ENCODE results near the gene PSD. TPM values are rescaled to one million over a fixed set of nuclear protein-coding genes. Genes with fewer than 3 reads are reported as not detected.

Gene PSD
- 1 to 10 TPM in 1 of 4 donors, under 1 TPM in 3; 0.30 to 1.1 (median 0.70) TPM for total RNA-seq

DNA sequence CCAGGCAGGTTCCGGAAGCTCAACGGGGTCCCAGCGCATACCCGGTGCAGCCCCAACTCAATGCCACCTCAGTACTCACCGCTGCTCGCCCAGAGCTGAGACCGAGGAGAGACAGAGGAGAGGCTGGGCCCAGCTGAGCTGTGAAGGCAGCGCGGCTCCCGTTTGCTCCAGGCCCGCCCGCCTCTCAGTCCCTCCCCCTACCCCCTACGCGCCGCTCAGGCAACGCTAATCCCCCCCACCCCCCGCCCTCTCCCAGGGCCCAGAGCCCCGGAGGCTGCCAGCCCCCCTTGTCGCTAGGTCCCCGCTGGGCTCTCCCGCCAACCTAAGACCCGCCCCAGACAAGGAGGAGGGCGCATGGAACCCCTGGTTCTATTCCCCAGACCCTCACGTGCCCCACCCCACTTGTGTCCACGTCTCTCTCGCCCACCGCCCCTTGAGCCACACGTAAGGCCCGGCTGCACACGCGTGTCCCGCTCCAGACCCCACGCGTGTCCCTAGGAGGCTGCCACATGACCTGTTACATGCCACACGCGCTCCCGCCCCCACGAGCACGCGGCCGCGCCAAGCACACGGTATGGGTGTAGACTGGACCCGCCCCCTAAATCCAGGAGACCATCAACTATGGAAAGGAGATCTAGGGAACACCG lies at the start of gene PSD:
Gene PSD (minus strand): TSS at position 164 of the 647 bp plus-strand sequence. CDS start 1,747 bp downstream, outside the sequence.
- H3K27me3 ChIP-seq = peaks cover 0 to 52% of the 10 kb centered on the region in 2 donors
- TF ChIP-seq EP300 (IDR thresholded peaks at IDR 0.05) (no peak), POLR2A (IDR thresholded peaks at IDR 0.05) (no peak)
- TF ChIP-seq, protein P1, sequence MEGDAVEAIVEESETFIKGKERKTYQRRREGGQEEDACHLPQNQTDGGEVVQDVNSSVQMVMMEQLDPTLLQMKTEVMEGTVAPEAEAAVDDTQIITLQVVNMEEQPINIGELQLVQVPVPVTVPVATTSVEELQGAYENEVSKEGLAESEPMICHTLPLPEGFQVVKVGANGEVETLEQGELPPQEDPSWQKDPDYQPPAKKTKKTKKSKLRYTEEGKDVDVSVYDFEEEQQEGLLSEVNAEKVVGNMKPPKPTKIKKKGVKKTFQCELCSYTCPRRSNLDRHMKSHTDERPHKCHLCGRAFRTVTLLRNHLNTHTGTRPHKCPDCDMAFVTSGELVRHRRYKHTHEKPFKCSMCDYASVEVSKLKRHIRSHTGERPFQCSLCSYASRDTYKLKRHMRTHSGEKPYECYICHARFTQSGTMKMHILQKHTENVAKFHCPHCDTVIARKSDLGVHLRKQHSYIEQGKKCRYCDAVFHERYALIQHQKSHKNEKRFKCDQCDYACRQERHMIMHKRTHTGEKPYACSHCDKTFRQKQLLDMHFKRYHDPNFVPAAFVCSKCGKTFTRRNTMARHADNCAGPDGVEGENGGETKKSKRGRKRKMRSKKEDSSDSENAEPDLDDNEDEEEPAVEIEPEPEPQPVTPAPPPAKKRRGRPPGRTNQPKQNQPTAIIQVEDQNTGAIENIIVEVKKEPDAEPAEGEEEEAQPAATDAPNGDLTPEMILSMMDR (IDR thresholded peaks at IDR 0.05) = no peak
- 15 to 21% methylated on average over 2 to 17 of the region's 45 CpGs for WGBS, 2 donors

DNA sequence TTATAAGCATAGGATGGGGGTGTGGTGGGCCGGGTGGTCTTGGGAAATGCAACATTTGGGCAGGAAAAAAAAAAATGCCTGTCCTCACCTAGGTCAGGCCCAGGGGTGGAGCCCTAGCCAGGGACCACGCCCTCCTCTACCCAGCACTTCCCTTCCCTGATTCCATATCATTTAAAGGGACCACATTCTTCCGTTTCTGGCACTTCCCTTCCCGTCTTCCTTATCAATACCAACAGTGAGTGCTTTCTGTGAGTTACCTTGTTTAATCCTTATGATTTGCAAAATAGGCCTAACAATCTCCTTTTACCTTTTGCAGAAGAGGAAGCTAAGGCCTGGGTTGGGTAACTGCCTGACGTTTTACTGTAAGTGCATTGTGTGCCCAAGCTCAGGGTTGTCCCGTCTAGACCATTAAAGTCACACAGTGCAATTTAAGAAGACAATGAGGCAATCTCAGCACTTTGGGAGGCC lies 49.4 kb upstream of the PSD start:
- no peak overlapping the region for H3K27ac ChIP-seq
- H3K4me1 ChIP-seq = peaks cover 0 to 10% (median 4%) of the 10 kb centered on the region in 4 donors
- no peaks in the 10 kb centered on the region for H3K27me3 ChIP-seq
- DNase-seq (ENCODE audit: low spot score in 2 of 2) = no peak
- TF ChIP-seq EP300 (IDR thresholded peaks at IDR 0.05) = no peak
- TF ChIP-seq POLR2A (IDR thresholded peaks at IDR 0.05) = no peak
- TF ChIP-seq, protein P1 (IDR thresholded peaks at IDR 0.05) = no peak
- H3K36me3 ChIP-seq = peaks cover 0 to 23% (median 0%) of the 10 kb centered on the region in 3 donors
- 56 to 58% methylated on average over 6 of the region's 6 CpGs for WGBS, 2 donors
- no peak overlapping the region for H3K4me3 ChIP-seq
- no peaks in the 10 kb centered on the region for H3K9me3 ChIP-seq

More for the DNA sequence above, at the start of gene PSD:
- peaks cover 0 to 43% (median 36%) of the 10 kb centered on the region in 4 donors for H3K4me1 ChIP-seq
- DNase-seq (ENCODE audit: low spot score in 2 of 2) = no peak
- H3K4me3 ChIP-seq = peak within 1 kb of the TSS; percentile 67 to 99 (median 93)
- H3K9me3 ChIP-seq = no peaks in the 10 kb centered on the region
- H3K27ac ChIP-seq = no peak within 1 kb of the TSS
- H3K36me3 ChIP-seq = peaks cover 0 to 8% (median 5%) of the 10 kb centered on the region in 3 donors

DNA sequence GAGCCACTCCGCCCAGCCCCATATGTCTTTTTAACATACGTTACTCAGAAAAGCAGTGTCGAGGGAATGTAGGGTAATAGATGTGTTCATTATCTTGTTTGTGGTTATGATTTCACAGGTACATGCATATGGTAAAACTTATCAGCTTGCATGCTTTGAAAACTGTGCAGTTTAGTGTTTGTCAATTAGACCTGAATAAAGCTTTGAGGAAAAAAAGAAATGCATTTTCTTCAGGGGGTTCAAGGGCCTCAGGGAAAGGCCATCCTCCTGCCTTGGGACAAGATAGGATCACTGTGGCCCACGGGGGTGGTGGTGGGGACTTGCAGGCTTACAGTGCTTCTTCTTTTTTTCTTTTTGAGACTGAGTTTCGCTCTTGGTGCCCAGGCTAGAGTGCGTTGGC lies 48.7 kb upstream of the PSD start:
- no peaks in the 10 kb centered on the region for H3K27me3 ChIP-seq
- H3K4me1 ChIP-seq = peaks cover 0 to 16% (median 6%) of the 10 kb centered on the region in 4 donors
- no peak overlapping the region for H3K4me3 ChIP-seq
- no peak overlapping the region for H3K27ac ChIP-seq
- H3K9me3 ChIP-seq = no peaks in the 10 kb centered on the region
- DNase-seq (ENCODE audit: low spot score in 2 of 2) = no peak
- TF ChIP-seq EP300 (IDR thresholded peaks at IDR 0.05) (no peak), POLR2A (IDR thresholded peaks at IDR 0.05) (no peak)
- TF ChIP-seq, protein P1 (IDR thresholded peaks at IDR 0.05) = no peak
- H3K36me3 ChIP-seq = peaks cover 0 to 16% (median 0%) of the 10 kb centered on the region in 3 donors
- 89 to 92% methylated on average over 6 of the region's 6 CpGs for WGBS, 2 donors

DNA sequence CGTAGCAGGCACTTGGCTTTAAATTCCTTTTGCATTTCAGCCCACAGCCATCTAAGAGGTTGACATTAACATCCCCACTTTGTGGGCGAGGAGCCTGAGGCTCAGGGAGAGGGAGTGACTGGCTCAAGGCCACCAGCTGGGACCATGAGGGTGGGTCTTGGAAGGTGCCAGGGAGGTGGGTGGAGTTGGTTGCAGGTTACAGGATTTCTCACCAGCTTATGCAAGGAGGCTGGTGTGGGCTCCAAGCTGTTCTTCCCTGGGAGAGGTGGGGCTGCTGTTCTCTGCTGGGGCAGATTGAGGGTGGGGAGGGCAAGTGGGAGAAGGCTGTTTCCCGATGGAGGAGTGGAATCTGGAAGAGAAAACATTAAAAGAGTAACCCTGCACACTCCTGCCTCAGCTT lies 46.9 kb upstream of the PSD start:
- DNase-seq (ENCODE audit: low spot score in 2 of 2) = no peak
- WGBS, 2 donors = 48 to 58% methylated on average over 3 of the region's 3 CpGs
- Histone ChIP-seq H3K36me3 (peaks cover 0 to 6% (median 0%) of the 10 kb centered on the region in 3 donors), H3K4me1 (peaks cover 0 to 34% (median 15%) of the 10 kb centered on the region in 4 donors), H3K4me3 (no peak overlapping the region), H3K9me3 (no peaks in the 10 kb centered on the region), H3K27ac (no peak overlapping the region), H3K27me3 (no peaks in the 10 kb centered on the region)
- TF ChIP-seq, protein P1 (IDR thresholded peaks at IDR 0.05) = no peak
- TF ChIP-seq POLR2A (IDR thresholded peaks at IDR 0.05) (no peak), EP300 (IDR thresholded peaks at IDR 0.05) (no peak)

DNA sequence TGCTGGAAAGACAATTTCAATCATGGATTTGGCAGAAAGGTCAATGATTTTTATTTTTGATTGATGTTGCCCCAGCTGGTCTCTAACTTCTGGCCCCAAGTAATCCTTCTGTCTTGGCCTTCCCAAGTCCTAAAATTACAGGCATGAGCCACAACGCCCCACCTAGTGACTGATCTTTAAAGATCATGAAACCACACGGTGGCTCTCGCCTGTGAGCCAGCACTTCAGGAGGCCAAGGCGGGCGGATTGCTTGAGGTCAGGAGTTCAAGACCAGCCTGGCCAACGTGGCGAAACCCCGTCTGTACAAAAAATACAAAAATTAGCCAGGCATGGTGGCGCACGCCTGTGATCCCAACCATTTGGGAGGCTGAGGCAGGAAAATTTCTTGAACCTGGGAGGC lies 45.4 kb upstream of the PSD start:
- DNase-seq (ENCODE audit: low spot score in 2 of 2) = no peak
- Histone ChIP-seq H3K36me3 (no peaks in the 10 kb centered on the region), H3K9me3 (no peaks in the 10 kb centered on the region), H3K27me3 (no peaks in the 10 kb centered on the region), H3K4me1 (peaks cover 0 to 34% (median 16%) of the 10 kb centered on the region in 4 donors), H3K27ac (no peak overlapping the region), H3K4me3 (no peak overlapping the region)
- WGBS, 2 donors = 85 to 86% methylated on average over 10 of the region's 10 CpGs
- TF ChIP-seq, protein P1 (IDR thresholded peaks at IDR 0.05) = no peak
- no peak for TF ChIP-seq POLR2A (IDR thresholded peaks at IDR 0.05)
- TF ChIP-seq EP300 (IDR thresholded peaks at IDR 0.05) = no peak
